RKO (cell line): ENCODE measurements around the gene GRWD1.

ENCODE experiments used
- DNase-seq: peaks from one replicate; pipeline ENCODE4 v3.0.0-alpha.2; 2016; ENCODE audit warnings: low spot score

The GRWD1 gene

DNA sequence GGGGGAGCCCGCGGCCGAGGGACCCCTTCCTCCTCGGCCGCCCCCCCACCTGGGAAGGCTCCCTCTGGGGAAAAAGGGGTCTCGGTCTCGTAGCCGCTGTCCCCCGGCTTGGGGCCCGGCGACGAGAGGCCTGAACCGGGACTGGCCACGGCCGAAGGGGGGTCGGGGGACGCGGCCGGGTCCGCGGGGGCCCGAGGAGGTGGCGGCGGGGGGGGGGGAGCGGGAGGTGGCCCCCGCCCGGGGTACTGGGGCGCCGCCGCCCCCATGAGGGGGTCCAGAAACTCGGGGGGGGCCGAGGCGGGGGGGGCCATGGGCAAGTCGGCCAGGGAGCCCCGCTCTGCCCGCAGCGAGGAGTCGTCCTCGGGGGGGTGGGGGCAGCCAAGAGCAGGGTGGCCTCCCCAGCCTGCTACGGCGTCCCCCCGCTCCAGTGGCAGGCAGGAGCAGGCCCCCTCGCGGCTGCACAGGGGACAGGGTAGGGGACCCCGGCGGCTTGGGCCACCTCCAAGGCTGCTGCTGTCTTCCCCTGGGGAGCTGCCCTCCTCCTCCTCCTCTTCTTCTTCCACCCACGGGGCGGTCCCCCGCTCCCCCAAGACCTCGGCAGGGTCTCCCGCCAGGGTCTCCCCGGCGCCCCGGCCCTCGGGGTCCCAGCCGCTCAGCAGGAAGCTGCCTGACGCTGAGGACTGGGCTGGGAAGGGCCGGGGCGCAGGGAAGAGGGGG is 53.0 kb downstream of the GRWD1 start:
- no peak for DNase-seq

DNA sequence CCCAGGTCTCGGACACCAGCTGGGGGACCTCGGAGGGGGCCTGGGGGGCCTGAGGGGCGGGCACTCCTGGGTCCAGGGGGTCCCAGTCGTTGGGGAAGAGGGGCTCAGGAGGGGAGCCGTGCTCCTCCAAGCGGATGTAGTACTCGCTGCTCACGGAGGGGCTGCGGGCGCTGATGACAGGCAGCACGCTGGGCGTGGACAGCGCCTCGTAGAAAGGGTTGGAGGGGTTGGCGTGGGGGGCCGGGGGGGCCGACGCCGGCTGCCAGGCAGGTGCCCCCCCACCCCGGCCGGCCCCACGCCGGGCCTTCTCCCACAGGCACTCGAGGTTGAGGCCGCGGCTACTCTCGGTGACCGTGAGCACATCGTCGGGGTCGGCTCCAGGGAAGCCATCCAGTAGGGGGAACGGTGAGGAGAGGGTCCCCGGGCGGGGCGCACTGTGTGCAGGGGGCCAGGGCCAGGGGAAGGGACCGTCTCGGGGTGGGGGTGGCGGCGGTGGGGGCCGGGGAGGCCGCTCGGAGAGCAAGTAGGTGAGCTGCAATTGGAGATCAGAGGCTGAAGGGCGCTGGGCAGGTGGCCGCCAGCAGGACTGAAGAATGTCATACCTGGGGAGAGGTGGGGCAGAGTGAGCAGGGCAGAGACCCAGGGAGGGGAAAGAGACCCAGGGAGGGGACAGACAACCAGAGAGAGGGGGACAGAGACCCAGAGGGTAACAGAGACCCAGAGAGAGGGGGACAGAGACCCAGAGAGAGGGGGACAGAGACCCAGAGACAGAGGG is 53.7 kb downstream of the GRWD1 start:
- DNase-seq: no peak

DNA sequence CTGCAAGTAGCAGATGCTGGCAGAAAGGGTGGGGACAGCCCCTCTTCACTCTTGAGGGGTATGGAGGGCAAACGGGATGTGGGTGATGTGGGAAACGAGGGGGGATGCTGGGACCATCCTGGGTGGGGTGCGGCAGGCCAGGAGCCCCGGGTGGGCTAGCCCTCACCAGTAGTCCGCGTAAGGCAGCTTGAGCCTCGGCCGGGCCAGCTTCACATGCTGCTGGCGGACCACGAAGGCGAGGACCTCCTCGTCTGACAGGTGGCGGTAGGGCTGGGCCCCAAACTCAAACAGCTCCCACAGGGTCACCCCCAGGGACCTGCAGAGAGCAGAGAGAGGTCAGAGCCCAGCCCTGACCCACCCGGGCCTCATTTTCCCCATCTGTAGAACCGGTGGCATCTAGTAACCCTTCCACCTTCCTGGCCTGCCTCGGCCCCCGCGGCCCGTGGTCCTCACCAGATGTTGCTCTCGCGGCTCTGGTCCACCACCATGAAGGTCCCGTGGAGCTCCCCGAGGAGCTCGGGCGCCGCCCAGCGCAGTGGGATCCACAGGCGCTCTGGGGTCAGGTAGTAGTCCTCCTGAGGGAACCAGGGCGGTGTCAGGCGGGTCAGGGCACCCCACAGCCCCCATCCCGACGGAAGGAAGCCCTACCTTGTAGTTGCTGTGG is 55.2 kb downstream of the GRWD1 start:
- no peak for DNase-seq

DNA sequence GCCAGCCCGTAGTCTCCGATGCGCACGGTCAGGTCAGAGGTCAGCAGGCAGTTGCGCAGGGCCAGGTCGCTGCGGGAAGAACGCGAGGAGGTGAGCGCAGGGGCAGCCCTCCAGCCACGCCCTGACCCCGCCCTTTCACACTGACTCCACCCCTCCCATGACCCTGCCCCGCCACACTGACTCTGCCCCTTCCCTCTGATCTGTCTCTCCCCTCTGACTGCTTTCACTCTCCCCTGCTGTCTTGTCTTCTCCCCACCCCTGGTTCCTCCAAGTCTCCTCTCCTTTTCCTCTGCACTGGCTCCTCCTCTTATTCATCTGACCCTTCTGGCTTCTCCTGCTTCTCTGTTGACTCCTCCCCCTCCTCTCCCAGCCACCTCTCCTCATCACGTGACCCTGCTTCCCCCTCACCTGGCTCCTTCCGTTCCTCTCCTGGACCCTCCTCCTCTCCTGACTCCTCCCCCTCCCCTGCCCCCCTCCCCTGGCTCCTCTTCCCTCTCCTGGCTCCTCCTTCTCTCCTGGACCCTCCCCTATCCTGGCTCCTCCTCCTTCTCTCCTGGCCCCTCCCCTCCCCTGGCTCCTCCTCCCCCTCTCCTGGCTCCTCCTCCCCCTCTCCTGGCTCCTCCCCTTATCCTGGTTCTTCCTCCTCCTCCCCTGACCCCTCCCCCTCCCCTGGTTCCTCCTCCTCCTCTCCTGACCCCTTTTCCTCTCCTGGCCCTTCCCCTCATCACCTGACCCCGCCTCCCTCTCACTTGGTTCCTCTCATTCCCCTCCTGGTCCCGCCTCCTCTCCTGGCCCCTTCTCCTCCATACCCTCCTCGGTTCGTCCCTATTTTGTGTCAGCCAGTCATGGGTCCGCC is 55.9 kb downstream of the GRWD1 start:
- DNase-seq: peak; percentile 43

DNA sequence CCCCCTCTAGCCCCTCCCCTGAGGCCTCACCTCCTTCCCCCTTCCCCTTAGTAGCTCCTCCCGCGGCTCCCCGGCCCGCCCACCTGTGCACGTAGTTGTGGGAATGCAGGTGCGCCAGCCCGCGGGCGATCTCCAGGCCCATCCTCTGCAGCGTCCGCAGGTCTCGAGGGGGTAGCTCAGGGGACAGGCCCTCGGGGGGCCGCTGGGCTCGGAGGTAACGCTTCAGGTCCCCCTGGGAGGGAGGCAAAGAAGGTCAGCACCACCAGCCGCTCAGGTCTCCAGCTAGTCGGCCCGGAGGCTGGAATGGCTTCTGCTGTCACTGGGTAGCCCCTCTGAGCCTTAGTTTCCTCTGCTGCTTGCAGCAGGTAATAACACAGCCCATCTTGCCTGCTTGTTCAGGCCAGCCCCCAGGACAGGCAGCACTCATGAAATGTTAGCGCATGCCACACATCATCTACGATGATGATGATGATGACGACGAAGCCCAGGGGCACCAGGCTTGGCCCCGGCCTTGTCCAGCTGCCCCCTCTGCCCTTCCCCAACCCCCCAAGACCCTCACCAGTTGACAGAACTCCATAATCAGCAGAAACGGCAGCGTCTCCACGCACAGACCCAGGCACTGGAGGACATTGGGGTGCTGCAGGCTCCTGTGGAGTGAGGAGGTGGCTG is 56.7 kb downstream of the GRWD1 start:
- no peak for DNase-seq

DNA sequence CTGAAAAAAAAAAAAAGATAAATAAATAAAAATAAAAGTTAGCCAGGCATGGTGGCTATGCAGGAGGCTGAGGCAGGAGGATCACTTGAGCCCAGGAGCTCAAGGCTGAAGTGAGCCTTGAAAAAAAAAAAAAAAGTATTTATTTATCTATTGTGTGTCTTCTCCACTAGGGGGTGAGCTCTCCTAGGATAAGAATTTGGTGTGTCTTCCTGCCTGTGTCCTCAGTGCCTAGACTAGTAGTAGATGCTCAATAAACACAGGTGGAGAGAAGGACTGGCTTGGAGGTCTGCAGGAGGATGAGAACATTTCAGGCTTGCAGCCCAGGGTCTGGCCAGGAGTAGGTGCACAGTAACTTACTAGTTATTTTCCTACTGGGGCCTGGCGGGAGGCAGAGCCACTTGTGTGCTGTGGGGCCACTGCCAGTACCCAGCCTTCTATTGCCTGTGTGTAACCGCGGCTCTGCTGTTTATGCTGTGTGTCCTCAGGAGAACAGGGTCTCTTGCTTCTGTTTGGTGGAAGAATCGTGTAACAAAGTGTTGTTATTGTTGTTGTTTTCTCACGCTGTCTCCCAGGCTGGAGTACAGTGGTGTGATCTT is 60.5 kb downstream of the GRWD1 start:
- DNase-seq: peak; percentile 73
